Adrenal gland (tissue), 5 donors: ENCODE results near the gene DCTN1.

Source experiments
- POLR2A ChIP-seq, 2 donors: fragments of 450-650 bp; IDR thresholded peaks; one replicate each; pipeline ENCODE4 v1.6.1; 2017; ENCODE audit warnings: antibody characterized with exemption in 2 of 2, mild to moderate bottlenecking in 2 of 2, moderate library complexity in 1 of 2
- TF ChIP-seq, protein P1 (sequence below), 6 experiments: fragments of 450-650 bp in 4 of 6; fragments of 200-600 bp in 2 of 6; sonication (generic) in 1 of 6; IDR thresholded peaks; 1 replicate in 5 of 6; 2 replicates in 1 of 6; pipeline versions ENCODE4 v1.5.1 to v1.8.0; 2016 to 2021; ENCODE audit warnings: antibody characterized with exemption in 6 of 6, mild to moderate bottlenecking in 2 of 6, moderate library complexity in 1 of 6
- donor health status: DM: no; HTN: no; CAD: no.

DNA sequence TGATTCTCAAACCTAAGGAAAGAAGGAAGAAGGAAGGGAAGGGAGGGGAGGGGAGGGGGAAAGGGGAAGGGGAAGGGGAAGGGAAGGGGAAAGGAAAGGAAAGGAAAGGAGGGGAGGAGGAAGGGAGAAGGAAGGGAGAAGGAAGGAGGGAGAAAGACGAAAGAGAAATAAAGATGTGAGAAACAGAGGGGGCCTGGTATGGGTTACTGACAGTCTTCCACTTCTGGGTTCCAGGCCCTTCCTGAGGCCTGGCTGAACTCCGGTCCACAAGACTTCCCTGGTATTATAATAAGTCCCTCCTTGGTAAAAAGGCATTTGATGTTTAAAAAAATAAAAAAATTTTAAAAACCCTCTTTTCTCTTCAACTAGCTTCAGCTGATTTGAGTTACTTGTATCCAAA is 54.3 kb downstream of the DCTN1 start:
- no peak for TF ChIP-seq POLR2A (IDR thresholded peaks at IDR 0.05)
- TF ChIP-seq, protein P1, sequence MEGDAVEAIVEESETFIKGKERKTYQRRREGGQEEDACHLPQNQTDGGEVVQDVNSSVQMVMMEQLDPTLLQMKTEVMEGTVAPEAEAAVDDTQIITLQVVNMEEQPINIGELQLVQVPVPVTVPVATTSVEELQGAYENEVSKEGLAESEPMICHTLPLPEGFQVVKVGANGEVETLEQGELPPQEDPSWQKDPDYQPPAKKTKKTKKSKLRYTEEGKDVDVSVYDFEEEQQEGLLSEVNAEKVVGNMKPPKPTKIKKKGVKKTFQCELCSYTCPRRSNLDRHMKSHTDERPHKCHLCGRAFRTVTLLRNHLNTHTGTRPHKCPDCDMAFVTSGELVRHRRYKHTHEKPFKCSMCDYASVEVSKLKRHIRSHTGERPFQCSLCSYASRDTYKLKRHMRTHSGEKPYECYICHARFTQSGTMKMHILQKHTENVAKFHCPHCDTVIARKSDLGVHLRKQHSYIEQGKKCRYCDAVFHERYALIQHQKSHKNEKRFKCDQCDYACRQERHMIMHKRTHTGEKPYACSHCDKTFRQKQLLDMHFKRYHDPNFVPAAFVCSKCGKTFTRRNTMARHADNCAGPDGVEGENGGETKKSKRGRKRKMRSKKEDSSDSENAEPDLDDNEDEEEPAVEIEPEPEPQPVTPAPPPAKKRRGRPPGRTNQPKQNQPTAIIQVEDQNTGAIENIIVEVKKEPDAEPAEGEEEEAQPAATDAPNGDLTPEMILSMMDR (IDR thresholded peaks at IDR 0.05), result no peak
